NCI-H128 (cell line): ENCODE measurements around the gene SLC38A11.
"Not testable (repeated sequence)": the region's sequence is repeated elsewhere in the genome, so short reads cannot be mapped to it uniquely, and the experiment has no call there.

Experiments used
- DNase-seq: peaks from one replicate; lab custom pipeline; 2025; ENCODE audit not compliant: unreplicated experiment; lab: John Stamatoyannopoulos, UW

The SLC38A11 gene, protein sequence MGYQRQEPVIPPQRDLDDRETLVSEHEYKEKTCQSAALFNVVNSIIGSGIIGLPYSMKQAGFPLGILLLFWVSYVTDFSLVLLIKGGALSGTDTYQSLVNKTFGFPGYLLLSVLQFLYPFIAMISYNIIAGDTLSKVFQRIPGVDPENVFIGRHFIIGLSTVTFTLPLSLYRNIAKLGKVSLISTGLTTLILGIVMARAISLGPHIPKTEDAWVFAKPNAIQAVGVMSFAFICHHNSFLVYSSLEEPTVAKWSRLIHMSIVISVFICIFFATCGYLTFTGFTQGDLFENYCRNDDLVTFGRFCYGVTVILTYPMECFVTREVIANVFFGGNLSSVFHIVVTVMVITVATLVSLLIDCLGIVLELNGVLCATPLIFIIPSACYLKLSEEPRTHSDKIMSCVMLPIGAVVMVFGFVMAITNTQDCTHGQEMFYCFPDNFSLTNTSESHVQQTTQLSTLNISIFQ

DNA sequence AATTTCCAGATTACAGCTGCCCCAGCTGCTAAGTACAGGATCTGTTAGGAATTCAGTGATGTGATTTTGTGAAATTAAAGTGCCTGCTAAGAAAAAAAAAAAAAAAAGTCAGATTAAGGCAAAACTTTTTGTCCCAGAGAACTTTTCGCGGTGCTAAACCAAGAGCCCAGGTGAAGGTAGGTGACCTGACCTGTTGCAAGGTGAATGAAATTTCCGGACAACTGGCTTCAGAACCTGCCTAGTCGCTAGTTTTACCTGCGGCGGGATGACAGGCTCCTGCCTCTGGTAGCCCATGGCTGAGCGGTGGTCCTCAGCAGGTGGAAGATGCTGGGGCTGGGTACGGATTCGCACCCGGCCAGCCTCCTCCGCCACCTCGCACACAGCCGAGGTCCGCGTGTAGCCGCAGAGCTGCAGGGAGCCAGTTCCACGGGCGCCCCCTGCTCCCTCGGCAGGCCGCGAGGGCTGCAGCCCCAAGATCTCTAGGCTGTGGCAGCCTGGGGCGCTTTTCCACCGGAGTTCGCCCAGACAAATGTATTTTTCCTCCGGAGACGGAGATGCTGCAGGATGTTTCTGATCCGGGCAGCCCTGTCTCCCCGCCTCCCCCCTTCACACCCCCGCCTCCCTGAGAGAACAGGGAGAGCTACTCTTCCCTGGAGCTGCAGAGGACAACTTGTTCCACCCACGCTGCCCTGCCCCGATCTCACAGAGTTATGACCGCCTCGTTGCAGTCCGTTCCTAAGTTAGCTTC lies at the start of gene SLC38A11:
Gene SLC38A11, minus strand, starts transcription at position 572 of the 748 bp plus-strand sequence. Its CDS starts 278 bp downstream, at position 294.
- DNase-seq, result no peak

DNA sequence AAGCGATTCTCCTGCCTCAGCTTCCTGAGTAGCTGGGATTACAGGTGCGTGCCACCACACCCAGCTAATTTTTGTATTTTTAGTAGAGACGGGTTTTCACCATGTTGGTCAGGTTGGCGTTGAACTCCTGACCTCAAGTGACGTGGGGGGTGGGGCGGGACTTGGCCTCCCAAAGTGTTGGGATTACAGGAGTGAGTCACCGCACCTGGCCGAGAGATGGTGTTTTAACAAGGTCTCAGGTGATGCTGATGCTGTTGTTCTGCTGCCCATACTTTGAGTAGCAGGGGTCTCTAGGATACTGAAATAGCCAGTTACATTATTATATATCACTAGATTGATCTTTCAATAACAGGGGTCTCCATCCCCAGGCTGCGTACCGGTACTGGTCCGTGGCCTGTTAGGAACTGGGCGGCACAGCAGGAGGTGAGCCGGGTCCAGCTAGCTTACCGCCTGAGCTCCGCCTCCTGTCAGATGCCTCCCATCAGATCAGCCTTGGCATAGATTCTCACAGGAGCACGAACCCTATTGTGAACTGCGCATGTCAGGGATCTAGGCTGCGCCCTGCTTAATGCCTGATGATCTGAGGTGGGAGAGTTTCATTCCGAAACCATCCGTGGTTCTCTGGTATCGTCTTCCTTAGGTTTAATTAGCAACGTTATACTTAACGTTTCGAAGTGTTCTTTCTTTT lies 48.3 kb upstream of the SLC38A11 start:
- DNase-seq, result no peak

DNA sequence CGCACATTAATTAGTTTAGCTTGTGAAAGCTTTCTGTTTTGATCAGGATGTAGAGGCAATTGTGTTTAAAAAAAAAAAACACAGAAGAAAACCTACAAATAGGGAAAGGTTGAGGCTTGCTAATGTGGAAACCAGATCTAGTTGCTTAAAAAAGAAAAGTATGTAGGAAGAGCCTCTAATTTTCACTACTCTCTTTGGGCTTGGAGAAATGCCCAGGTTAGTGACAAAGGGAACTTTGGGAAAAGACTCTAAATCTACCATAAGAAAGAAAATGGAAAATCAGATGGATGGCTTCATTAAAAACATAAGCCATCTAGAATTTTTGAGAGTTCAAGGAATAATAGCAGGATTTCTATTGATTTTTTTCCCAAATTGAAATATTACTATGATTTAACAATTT lies 47.3 kb upstream of the SLC38A11 start:
- DNase-seq, result no peak

DNA sequence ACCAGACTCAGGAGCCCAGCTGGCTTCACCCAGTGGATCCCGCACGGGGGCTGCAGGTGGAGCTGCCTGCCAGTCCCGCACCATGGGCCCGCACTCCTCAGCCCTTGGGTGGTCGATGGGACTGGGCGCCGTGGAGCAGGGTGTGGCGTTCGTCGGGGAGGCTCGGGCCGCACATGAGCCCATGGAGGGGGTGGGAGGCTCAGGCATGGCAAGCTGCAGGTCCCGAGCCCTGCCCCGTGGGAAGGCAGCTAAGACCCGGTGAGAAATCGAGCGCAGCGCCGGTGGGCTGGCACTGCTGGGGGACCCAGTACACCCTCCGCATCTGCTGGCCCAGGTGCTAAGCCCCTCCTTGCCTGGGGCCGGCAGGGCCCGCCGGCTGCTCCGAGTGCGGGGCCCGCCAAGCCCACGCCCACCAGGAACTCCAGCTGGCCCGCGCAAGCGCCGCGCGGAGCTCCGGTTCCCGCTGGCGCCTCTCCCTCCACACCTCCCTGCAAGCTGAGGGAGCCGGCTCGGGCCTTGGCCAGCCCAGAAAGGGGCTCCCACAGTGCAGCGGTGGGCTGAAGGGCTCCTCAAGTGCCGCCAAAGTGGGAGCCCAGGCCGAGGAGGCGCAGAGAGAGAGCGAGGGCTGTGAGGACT lies 39.5 kb upstream of the SLC38A11 start:
- DNase-seq, result not testable (repeated sequence)

DNA sequence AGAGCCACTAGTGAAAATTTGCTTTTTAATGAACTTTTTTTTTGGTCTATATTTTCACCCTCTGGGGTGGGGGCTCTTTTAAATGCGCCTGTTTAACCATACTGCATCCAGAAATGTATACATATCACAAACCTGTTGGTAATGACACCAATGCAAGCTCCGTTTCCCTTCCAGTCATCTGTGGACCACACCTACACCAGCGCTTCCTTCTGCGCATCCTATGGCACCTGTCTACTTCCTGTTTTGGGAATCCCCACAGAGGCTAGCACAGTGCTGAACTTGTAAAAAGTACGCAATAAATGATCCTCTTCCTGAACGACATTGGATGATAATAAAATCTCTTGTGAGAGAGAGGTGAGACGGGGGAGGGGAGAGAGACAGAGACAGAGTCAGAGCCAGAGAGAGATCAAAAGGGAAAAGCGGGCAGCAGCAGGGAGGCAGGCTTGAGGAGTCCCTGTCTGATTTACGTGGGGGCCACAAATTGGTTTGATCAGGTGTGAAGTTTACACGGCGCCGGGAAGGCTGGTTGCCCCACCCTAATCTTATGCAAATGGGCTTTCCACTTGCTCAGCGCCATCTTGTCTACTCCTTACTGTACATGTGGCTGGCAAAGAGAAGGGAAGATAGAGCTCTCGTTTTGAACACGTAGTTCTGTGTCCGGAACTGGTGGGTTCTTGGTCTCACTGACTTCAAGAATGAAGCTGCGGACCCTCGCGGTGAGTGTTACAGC lies 38.1 kb upstream of the SLC38A11 start:
- no peak for DNase-seq

DNA sequence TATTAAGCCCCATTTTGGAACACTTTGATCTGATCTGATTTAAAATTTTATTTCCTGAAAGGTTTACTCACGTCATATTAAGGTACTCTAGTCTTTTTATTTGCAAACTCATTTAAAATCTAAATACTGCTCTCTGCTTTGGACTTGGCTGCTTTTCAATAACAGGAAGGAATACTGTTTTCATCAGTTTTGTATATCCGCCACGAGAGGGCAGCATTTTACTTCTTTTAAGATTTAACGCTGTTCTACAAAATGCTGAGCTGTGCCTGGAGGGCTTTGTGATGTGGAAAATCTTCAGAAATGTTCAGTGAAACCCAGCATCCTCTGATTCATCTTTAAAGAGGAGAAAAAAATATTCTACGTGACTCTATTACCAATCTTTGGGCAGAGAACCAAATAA lies 37.5 kb upstream of the SLC38A11 start:
- peak; percentile 18 for DNase-seq

DNA sequence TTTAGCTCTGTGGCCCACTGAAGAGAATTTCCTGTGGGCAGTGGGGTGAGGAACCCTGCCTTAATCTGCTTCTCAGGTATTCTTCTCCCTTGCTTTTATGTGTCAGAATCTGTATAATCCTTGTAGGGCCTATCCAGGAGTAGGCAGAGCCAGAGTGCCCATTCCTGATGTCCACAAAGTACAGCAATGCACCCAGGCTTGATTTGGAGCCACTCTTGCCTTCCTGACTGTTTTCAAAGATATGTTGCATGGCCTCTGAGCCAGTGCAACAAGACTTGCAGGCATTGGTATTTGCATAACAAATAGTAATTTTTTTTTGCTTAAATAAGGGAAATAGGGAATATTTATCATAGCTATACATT lies 36.7 kb upstream of the SLC38A11 start:
- not testable (repeated sequence) for DNase-seq

DNA sequence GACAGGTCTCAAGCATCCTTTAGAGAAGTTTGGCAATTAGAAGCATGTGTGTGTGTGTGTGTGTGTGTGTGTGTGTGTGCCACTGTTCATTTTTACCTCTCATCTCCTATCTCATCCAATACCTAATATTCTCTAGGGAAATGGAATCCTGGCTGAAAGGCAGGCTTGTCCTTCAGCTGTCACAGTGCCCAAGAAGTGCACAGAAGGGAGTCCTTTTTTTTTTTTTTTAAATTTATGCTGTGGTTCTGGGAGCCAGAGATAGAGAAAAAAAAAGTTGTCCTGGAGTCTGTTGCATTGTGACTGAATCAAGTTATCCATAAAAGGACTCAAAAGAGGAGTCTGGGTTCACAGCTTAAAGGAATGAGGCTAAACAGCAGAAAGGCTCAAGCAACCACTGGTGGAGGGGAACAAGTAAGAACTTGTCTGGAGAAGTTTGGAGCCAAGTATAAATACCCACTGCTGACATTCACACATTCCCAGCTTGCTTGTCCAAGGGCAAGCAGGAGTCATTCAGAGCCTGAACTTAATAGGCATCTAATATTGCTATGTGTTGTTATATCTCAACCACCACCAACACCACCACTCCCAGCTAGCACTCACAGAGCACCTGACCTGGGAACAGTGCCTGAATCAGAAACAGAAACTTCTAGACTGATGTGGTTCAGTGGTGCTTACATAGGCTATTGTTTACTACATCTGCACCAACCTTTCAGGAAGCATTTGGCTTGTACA lies 36.2 kb upstream of the SLC38A11 start:
- DNase-seq, result not testable (repeated sequence)

DNA sequence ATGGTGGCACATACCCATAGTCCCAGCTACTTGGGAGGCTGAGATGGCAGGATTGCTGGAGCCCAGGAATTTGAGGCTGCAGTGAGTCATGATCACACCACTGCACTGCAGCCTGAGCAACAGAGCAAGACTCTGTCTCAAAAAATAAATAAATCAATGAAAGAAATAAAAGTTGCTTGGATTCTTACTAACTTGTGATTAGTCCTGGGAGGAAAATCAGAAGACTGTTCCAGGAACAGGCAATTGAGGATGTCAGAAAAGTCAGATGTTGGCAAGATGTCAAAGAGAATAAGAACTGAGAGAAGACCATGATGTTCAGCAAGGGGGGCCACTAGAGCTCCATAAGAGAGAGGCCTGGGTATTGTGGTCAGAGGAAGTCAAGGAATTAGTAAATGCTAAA lies 35.6 kb upstream of the SLC38A11 start:
- not testable (repeated sequence) for DNase-seq

DNA sequence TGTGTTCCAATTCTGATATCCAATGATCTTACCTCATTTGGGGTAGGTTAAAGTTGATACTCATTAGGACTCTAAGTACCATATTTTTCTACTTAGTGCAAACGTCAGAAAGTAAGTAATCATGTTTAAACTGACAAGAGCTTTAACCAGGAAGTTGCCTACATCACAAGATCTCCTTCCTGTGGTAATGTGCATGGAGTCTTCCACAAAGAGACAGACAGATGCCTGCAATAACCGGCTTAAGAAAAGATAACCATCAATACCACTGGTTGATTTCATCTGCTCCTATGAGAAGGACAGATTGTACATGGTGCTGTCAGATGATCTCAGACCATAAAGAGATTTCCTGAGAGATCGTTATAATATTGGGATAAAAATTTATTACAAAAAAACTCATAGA lies 33.5 kb upstream of the SLC38A11 start:
- DNase-seq, result not testable (repeated sequence)

DNA sequence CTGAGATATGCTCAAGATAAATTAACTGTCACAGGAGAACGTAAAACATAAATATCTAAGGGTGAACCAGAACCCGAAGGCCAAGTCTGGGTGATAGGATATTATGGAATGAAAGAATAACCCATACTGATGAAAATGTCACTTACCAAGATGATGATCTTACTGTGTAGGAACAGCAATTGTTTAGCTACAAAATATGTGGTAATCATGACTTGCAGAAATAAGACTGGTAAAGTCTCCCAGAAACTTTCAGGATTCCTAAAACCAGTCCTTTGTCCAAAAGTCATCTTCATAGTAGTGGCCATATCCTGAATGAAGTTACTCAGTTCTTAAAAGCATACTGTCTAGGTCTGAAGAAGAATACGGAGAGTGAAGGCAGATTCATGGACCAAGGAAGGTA lies 30.7 kb upstream of the SLC38A11 start:
- not testable (repeated sequence) for DNase-seq

DNA sequence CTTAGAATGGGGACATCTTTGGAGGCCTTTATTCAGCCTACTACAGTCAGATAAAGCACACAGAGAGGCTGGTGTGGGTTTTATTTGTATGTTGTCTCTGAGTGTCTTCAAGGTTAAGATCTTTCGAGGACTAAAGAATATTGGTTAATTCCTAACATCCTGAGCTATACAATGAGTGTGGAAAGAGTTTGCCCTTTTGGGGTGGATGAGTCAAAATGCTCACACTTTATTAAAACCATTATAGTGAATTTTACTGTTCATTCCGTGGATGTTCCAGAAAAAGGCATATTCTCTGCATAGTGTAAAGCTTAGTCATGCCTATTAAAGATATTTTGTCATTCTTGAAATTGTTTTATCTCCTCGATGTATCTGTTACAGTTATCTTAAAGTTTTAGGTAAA lies 29.1 kb upstream of the SLC38A11 start:
- no peak for DNase-seq

DNA sequence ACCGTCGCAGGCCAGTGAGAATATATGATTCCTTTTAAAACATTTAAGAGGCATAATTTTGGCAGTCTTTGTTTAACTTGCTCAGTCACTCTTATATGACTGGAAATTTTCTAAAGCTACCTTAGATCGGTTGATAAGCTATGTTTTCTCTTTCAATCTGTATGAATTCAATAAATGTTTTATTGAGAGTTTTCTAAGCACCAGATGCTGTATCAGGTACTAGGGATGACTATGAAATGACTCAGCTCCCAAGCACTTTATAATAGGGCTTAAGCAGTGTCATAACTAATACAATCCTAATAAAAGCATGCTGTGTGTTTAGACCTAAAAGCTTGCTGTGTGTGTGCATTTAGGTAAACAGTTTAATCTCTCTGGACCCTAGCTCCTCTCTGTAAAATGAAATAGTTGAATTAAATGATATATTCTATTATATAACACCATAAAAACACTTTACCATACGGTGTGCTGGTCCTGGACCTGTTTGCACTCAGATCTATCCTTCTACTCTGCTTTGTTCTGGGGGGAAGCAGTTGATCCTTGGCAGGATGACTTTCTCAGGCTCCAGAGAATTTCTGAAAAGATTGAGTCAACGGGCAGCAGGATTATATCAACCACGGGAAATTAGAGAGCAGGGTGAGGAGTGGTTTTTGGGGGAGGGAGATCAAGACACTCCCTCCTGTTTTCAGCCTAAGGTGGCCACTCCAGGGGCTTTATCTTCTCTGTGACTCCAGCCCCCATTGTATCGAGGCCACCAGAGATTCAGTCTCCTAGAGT lies 26.1 kb upstream of the SLC38A11 start:
- no peak for DNase-seq

DNA sequence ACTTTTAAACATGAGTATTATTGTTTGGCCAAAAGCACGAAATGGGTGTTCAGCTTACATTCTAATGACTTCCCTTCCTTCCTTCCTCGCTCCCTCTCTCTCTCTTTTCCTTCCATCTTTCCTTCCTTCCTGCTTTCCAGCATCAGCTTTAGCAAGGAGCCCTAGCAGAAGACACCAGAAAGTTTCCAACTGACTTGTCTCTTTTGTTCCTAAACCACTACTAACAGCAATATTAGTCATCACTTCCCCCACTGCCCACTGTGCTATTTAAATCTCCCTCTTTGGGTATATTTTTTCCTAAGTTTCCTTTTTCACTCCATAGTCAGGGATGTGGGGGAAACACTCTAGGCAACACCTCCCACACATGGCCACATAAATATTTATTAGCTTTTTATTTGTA lies 25.4 kb upstream of the SLC38A11 start:
- not testable (repeated sequence) for DNase-seq

DNA sequence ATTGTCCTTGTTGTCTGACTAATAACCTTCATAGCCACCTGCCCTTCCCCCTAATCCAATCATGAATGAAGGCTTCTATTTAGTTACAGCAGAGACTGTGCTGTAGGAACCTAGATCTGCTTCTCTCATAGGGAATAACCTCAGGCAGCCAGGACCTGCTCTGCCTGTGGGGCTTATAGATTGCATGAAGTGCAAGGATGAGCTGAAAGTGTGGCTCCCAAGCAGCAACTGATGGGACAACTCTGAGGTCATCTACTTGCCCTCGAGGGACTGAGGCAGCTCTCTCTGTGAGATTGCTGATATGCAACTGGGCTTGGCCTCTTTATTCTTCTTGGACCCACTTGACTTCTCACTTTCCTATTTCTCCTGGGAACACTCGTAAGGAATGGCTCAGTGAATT lies 23.8 kb upstream of the SLC38A11 start:
- no peak for DNase-seq

DNA sequence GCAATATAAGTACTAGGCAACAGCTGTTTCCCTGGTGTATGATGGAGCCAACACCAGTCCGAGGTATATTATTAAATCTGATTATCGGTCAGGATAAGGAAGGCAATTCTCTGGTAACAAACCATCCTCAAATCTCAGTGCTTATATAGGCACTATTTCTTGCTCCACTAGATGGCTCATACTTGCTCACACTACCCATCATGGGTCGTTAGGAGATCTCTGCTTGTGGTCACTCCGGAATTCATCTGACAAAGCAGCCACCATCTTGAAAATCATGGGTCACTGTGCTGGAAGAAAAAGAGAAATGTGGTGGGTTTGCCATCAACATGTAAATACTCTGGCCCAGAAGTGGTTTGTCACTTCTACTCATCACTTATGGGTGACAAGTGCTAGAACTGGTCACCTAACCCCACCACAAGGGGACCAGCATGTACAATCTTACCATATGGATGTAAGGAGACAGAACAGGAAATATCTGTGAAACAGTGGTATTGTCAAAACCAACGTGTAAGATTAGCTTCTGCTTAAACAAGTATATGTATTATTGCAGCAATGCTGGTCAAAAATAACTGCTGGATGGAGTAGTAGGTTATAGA lies 21.6 kb upstream of the SLC38A11 start:
- DNase-seq, result not testable (repeated sequence)

DNA sequence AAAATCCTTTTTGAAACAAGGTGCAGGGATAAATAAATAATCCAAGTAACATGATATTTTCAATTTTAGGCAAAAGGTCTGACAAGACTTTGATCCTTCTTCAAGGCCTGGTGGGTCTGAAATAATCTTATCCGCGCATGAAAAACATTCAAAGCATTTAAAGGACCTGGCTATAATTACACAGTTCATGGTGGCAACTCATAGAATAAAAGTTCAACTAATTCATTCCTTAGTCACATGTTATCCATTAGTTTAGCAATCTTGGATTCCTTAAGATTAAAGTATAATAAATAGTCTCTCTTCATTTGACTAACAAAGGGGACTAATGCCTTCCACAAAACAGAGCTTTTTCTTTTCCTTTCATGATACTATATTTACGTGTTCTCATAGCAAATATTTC lies 21.0 kb upstream of the SLC38A11 start:
- no peak for DNase-seq

DNA sequence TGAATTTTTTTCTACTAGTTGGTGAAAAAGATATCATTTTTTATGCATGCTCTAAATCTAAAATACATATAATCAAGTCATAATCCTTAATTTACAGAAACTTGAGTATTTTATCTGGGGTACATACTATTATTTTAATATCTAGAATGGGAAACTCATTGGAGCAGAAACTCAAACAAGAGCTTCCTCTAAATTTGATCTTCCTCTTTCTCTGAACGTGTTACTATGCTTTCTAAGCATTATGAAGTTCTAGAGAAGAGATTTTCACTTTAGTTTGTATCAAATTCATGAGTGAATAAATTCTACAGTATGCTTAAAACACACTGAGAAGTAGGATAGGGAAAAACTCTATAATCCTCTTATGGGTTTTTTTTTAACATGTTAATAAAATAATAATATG lies 20.6 kb upstream of the SLC38A11 start:
- DNase-seq, result no peak

DNA sequence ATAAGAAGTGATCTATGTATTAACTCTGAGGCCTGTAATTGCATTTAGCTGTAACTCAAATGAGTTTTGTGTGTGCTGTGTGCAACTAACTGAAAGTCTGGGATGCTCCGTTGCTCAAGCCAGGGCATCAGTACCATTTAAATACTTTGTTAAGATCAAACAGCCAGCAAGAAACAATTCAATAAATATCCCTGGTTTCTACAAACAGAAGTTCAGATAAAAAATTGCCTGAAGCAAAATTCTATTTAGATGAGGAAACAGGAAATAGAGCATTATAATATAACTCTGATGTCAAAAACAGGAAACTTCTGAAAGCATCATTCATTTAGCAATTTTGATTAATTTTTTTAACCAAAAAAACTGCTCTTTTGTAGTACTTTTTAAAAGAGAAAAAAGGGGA lies 18.9 kb upstream of the SLC38A11 start:
- no peak for DNase-seq
